Epithelial cell of esophagus (primary cell): Measurements from ENCODE around the gene DDX11.
"Not testable (repeated sequence)": the region's sequence is repeated elsewhere in the genome, so short reads cannot be mapped to it uniquely, and the experiment has no call there.

Source experiments
- DNase-seq: peaks from one replicate; pipeline ENCODE4 v3.0.0; 2010; ENCODE audit warnings: low read depth
- H3K4me3 ChIP-seq: 2 replicates; pipeline ENCODE4 v1.5.1; 2011; ENCODE audit warnings: mild to moderate bottlenecking, low read length, control low read depth
- TF ChIP-seq, protein P1 (sequence below): IDR thresholded peaks from 2 replicates; pipeline ENCODE4 v1.5.1; 2011; ENCODE audit warnings: low read depth, mild to moderate bottlenecking, low read length, control low read depth, inconsistent platforms; ENCODE audit not compliant: insufficient read depth; ENCODE audit errors: missing control alignments

The DDX11 gene

DNA sequence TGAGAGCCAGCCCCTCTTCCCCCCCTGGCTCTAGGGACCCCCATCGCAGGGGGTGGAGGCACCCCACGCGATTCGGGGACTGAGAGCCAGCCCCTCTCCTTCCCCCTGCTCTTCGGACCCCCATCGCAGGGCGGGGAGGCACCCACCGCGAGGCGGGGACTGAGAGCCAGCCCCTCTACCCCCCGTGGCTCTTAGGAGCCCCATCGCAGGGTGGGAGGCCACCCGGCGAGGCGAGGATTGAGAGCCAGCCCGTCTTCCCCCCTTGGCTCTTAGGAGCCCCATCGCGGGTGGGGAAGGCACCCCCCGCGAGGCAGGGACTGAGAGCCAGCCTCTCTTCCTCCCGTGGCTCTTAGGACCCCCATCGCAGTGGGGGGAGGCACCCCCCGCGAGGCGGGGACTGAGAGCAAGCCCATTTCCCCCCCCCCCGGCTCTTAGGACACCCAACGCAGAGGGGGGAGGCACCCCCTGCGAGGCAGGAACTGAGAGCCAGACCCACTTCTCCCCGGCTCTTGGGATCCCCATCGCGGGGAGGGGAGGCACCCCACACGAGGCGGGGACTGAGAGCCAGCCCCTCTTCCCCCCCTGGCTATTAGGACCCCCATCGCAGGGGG, 45.6 kb downstream of the DDX11 start:
- no peak for DNase-seq
- TF ChIP-seq, protein P1, sequence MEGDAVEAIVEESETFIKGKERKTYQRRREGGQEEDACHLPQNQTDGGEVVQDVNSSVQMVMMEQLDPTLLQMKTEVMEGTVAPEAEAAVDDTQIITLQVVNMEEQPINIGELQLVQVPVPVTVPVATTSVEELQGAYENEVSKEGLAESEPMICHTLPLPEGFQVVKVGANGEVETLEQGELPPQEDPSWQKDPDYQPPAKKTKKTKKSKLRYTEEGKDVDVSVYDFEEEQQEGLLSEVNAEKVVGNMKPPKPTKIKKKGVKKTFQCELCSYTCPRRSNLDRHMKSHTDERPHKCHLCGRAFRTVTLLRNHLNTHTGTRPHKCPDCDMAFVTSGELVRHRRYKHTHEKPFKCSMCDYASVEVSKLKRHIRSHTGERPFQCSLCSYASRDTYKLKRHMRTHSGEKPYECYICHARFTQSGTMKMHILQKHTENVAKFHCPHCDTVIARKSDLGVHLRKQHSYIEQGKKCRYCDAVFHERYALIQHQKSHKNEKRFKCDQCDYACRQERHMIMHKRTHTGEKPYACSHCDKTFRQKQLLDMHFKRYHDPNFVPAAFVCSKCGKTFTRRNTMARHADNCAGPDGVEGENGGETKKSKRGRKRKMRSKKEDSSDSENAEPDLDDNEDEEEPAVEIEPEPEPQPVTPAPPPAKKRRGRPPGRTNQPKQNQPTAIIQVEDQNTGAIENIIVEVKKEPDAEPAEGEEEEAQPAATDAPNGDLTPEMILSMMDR: no peak
- H3K4me3 ChIP-seq: no peak overlapping the region

DNA sequence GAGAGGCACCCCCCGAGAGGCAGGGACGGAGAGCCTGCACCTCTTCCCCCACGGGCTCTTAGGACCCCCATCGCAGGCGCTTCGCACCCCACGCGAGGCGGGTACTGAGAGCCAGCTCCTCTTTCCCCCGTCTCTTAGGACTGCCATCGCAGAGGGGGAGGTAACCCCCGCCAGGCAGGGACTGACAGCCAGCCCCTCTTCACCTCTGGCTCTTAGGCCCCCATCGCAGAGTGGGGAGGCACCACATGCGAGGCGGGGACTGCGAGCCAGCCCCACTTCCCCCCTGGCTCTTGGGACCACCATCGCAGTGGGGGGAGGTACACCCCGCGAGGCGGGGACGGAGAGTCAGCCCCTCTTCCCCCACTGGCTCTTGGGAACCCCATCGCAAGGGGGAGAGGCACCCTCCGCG, 46.1 kb downstream of the DDX11 start:
- no peak overlapping the region for H3K4me3 ChIP-seq
- DNase-seq: no peak
- TF ChIP-seq, protein P1: no peak

DNA sequence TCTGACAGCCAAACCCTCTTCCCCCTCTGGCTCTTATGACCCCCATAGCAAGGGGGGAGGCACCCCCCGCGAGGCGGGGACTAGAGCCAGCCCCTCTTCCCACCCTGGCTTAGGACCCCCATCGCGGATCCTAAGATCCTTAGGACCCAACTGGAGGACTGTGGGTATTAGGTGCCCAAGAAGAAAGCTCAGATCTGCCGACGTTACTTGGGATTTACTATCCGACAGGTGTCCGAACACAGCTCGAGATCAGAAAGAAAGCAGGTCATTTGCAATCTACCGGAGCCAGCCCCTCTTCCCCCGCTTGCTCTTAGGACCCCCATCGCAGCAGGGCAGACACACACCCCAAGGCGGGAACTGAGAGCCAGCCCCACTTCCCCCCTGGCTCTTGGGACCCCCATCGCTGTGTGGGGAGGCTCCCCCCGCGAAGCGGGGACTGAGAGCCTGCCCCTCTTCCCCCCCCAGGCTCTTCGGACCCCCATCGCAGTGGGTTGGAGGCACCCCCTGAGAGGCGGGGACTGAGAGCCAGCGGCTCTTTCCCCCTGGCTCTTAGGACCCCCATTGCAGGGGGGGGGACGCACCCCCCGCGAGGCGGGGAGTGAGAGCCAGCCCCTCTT, 46.8 kb downstream of the DDX11 start:
- TF ChIP-seq, protein P1: no peak
- no peak for DNase-seq
- no peak overlapping the region for H3K4me3 ChIP-seq

DNA sequence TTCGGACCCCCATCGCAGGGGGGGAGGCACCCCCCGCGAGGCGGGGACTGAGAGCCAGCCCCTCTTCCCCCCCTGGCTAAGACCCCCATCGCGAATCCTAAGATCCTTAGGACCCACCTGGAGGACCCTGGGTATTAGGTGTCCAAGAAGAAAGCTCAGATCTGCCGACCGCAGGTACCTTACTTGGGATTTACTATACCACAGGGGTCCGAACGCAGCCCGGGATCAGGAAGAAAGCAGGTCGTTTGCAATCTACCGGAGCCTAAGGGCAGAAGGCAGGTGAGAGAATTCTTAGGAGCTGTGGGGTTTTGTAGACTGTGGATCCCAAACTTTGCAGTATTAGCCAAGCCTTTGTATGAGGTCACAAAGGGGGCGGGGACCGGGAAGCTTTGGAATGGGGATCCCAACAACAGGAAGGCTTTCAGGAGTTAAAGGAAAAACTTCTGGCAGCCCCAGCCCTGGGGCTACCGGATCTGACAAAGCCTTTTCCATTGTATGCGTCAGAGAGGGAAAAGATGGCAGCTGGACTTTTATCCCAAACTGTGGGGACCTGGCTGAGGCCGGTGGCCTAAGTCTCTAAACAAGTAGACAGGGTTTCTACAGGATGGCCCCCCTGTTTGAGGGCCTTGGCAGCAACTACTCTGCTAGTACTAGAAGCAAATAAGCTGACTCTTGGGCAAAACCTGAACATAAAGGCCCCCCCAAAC, 47.5 kb downstream of the DDX11 start:
- not testable (repeated sequence) for H3K4me3 ChIP-seq, DNase-seq

DNA sequence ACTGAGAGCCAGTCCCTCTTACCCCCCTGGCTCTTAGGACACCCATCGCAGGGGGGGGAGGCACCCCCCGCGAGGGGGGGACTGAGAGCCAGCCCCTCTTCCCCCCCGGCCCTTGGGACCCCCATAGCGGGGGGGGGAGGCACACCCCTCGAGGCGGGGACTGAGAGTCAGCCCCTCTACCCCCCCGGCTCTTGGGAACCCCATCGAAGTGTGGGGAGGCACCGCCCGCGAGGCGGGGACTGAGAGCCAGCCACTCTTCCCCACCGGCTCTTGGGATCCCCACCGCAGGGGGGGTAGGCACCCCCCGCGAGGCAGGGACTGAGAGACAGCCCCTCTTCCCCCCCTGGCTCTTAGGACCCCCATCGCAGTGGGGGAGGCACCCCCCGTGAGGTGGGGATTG, 48.8 kb downstream of the DDX11 start:
- no peak overlapping the region for H3K4me3 ChIP-seq
- no peak for DNase-seq
- TF ChIP-seq, protein P1: no peak

DNA sequence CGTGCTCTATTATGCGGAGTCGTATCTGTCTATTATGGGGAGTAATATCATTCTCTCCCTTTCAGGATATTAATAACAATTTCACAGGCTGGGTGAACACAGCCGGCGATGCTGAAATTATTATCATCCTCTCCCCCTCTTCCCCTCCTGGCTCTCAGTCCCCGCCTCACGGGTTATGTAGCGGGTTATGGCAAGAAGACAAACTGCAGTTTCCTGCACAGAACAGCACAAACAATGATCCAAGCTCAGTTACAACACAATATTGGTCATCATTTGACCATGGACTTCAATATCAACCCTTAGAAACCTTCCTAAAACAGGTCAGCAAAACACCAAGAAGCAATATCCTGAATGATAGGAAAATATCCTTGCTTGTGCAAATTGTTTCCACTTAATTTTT, 50.5 kb downstream of the DDX11 start:
- not testable (repeated sequence) for DNase-seq, H3K4me3 ChIP-seq

DNA sequence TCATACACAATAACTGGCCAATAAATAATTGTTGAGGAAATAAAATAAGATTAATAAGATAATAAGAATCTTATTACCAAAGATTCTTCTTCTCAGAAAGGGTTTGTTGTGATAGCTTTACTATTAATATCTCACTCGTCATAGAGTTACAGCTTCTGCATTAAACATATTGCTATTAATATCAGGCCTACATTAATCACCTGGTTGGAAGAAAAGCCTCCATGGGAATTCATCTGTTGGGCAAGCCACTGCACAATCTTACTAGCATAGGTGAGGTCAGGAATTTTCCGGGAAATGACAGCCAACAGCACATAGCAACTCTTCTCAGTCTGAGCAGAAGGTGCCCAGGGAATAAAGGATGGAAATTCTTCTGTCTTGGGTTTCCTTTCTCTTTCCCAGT, 51.5 kb downstream of the DDX11 start:
- not testable (repeated sequence) for H3K4me3 ChIP-seq, DNase-seq

DNA sequence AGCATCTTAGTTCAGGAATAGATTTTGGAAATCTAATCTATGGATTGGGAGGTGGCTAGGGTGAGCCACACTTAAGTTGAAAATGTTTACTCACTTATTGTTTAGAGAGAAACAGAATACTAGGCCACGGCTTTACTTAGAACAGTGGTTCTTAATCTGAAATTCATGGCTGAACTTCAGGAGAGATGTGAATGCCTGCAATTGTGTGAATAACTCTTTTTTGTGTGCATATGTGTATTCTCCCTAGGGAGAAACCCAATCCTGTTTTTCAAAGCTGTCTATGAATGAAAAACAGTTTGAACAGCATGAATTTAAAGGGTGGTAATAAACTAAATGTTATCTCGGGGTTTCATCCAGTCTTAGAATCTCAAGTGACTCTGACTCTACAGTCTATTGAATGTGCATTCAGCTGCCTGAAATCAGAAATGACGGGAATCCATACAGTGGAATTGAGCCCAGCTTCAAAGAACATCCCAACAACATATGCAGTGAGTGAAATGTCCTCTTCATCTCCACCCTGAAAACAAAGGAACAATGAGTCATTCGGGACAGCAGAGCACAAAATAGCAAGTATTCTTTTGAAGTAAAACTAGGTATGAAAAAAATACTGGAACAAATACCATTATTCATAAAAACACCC, 53.7 kb downstream of the DDX11 start:
- not testable (repeated sequence) for H3K4me3 ChIP-seq, DNase-seq

DNA sequence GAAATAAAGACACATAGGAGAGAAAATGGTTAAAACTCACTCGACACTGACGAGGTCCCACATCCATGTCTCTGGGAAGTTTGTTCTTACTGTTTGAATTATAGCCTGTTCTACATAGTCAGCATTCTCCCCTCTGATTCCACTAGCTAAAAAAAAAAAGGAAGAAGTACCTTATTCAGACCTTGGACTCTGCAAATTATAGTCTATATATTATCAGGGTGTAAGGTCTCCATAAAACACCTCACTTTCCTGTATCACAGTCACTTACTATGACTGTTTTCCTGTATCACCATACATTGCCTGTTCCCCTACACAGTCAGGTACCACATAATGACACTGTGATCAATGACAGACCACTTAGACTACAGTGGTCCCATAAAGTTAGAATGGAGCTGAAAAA, 62.9 kb downstream of the DDX11 start:
- H3K4me3 ChIP-seq, DNase-seq: not testable (repeated sequence)

DNA sequence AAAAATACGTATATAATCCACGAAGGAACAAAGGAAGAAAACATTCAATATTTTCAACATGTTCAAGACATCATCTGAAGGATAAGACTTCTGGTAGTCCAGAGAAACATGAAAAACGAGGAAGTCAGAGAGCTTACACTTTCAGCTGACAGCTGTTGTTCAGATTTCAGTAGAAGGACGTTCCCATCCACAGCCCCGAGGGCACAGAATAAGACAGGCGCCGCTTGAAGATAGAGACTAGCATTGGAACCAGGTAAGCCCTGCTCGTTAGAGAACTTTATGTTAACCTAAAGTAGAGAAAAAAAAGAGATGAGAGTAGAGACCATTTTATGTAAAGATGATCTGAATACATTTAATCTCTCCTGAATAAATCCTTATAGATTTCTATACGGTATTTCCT, 71.1 kb downstream of the DDX11 start:
- not testable (repeated sequence) for DNase-seq, H3K4me3 ChIP-seq

DNA sequence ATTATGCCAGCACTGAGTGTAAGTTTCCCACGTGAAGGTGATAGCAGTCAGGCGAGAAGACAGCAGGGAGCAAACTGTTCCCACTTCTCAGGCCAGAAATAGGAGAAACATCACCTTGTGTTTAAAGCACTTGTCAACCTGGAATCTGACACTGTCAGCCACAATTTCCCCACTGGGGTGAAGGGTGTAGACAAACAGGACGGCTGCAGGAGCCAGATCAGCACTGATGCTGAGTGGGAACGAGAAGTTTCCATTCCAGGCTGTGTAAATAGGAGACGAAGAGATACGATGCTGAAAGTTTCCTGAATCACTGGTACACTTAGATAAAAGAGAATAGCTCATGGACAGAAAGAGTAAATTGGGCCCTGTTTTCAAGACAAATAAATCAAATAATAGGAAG, 71.6 kb downstream of the DDX11 start:
- not testable (repeated sequence) for H3K4me3 ChIP-seq, DNase-seq

DNA sequence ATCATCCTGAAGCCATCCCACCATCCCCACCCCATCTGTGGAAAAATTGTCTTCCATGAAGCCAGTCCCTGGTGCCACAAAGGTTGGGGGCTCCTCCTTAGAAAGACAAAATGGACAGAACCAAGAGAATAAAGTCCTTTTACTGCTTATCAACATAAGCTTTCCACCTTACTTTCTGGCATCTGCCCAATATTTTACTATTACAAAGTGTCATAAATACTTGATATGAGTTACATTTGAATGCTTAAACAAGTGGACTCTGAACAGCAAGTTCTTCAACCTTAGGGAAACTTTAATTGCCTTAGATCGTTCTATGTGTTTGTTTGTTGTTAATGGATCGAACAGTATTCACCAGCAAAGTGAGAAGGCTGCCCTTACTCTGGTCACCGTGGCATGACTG, 73.8 kb downstream of the DDX11 start:
- H3K4me3 ChIP-seq, DNase-seq: not testable (repeated sequence)

DNA sequence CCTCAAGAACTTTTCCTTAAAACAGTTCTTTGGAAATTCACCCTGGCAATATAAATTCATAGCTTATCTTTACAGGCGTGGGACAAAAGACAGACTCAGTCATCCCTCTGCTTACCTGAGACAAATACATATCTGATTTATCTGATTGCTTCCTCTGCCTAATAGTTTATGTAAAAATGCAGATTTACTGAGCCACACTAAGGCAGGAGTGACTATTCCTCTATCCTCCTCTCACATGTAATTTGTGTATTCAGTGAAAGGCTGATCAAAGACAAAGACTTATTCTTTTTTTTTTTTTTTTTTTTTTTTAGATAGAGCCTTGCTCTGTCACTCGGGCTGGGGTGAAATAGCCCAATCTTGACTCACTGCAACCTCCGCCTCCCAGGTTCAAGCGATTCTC, 77.1 kb downstream of the DDX11 start:
- DNase-seq: not testable (repeated sequence)

More for the DNA sequence above, 77.1 kb downstream of the DDX11 start:
- H3K4me3 ChIP-seq: not testable (repeated sequence)
